C4-2B (cell line): Measurements from ENCODE around the gene BCL2L12.

Source experiments
- ZFX ChIP-seq: fragments of 450-650 bp; IDR thresholded peaks from 2 replicates; pipeline ENCODE4 v1.6.1; 2017
- TF ChIP-seq, protein P1 (sequence below): fragments of 450-650 bp; conservative IDR thresholded peaks from 2 replicates; pipeline ENCODE4 v1.5.1; 2017; ENCODE audit warnings: mild to moderate bottlenecking

GRCh38 chr19:49679771-49680413 is 14.2 kb downstream of the BCL2L12 start:
- TF ChIP-seq, protein P1, sequence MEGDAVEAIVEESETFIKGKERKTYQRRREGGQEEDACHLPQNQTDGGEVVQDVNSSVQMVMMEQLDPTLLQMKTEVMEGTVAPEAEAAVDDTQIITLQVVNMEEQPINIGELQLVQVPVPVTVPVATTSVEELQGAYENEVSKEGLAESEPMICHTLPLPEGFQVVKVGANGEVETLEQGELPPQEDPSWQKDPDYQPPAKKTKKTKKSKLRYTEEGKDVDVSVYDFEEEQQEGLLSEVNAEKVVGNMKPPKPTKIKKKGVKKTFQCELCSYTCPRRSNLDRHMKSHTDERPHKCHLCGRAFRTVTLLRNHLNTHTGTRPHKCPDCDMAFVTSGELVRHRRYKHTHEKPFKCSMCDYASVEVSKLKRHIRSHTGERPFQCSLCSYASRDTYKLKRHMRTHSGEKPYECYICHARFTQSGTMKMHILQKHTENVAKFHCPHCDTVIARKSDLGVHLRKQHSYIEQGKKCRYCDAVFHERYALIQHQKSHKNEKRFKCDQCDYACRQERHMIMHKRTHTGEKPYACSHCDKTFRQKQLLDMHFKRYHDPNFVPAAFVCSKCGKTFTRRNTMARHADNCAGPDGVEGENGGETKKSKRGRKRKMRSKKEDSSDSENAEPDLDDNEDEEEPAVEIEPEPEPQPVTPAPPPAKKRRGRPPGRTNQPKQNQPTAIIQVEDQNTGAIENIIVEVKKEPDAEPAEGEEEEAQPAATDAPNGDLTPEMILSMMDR = no peak
- no peak for TF ChIP-seq ZFX
